PC-3 (cell line): Measurements from ENCODE around the gene GALNT1. TPM values are rescaled to one million over a fixed set of nuclear protein-coding genes. Genes with fewer than 3 reads are reported as not detected.

Source experiments
- ATAC-seq: fragments of 200-7000 bp; cut with Tn5 transposase; 2 replicates; pipeline ENCODE4 v1.9.1; 2020; ENCODE audit warnings: mild to moderate bottlenecking, moderate library complexity
- BruUV-seq: library from RNA; stranded (reverse); fragments of 400-500 nt; replicated peaks from 2 replicates; lab custom pipeline; 2021; lab: Mats Ljungman, UMichigan
- CTCF ChIA-PET: fragments of 300-600 bp; sonication (Branson Sonifier 250); formaldehyde crosslinking; loops from one replicate; lab custom pipeline; 2022; ENCODE audit warnings: antibody characterized with exemption; lab: Charles Lee
- POLR2A ChIA-PET: fragments of 300-600 bp; sonication (Branson Sonifier 250); formaldehyde crosslinking; loops from one replicate; lab custom pipeline; 2022; ENCODE audit warnings: antibody characterized with exemption; ENCODE audit not compliant: unreplicated experiment; lab: Charles Lee
- DNase-seq: peaks from one replicate; pipeline ENCODE4 v3.0.0-alpha.2; 2015
- H2AFZ ChIP-seq: fragments of 300-600 bp; sonication (generic); 2 replicates; pipeline ENCODE4 v1.6.0; 2016; ENCODE audit warnings: antibody characterized with exemption, low read length
- H3F3A ChIP-seq: fragments of 300-600 bp; sonication (generic); one replicate; pipeline ENCODE4 v1.6.0; 2017; ENCODE audit warnings: antibody characterized with exemption, low read length, control low read depth, mild to moderate bottlenecking; ENCODE audit not compliant: unreplicated experiment
- H3K27ac ChIP-seq: fragments of 300-600 bp; sonication (generic); 2 replicates; pipeline ENCODE4 v1.5.1; 2016; ENCODE audit warnings: mild to moderate bottlenecking, low read length
- H3K27me3 ChIP-seq: fragments of 300-600 bp; sonication (generic); 2 replicates; pipeline ENCODE4 v1.6.1; 2016; ENCODE audit warnings: low read length, mixed read lengths
- H3K36me3 ChIP-seq: fragments of 300-600 bp; sonication (generic); 2 replicates; pipeline ENCODE4 v1.6.1; 2016; ENCODE audit warnings: low read depth, mixed run types, low read length, mixed read lengths
- H3K4me1 ChIP-seq: fragments of 300-600 bp; sonication (generic); 2 replicates; pipeline ENCODE4 v1.5.1; 2016; ENCODE audit warnings: low read length; ENCODE audit not compliant: insufficient read depth
- H3K4me2 ChIP-seq: fragments of 300-600 bp; sonication (generic); 2 replicates; pipeline ENCODE4 v1.6.0; 2016; ENCODE audit warnings: low read length
- H3K4me3 ChIP-seq: fragments of 300-600 bp; sonication (generic); 2 replicates; pipeline ENCODE4 v1.5.1; 2016; ENCODE audit warnings: mild to moderate bottlenecking, low read length, mixed read lengths
- H3K79me2 ChIP-seq: fragments of 300-600 bp; sonication (generic); 2 replicates; pipeline ENCODE4 v1.6.1; 2017; ENCODE audit warnings: low read length, mixed read lengths
- H3K9ac ChIP-seq: fragments of 300-600 bp; sonication (generic); 2 replicates; pipeline ENCODE4 v1.6.0; 2016; ENCODE audit warnings: mild to moderate bottlenecking, low read length
- H3K9me2 ChIP-seq: fragments of 300-600 bp; sonication (generic); replicated peaks from 2 replicates; pipeline ENCODE4 v1.6.1; 2016; ENCODE audit warnings: mixed run types, low read length, mixed read lengths
- H3K9me3 ChIP-seq: fragments of 300-600 bp; sonication (generic); 2 replicates; pipeline ENCODE4 v1.6.1; 2016; ENCODE audit warnings: low read length, mixed read lengths
- H4K20me1 ChIP-seq: fragments of 300-600 bp; sonication (generic); 2 replicates; pipeline ENCODE4 v1.6.1; 2016; ENCODE audit warnings: low read length, mixed read lengths
- EZH2 ChIP-seq: fragments of 300-600 bp; sonication (generic); IDR thresholded peaks from one replicate; pipeline ENCODE4 v1.6.1; 2017; ENCODE audit warnings: antibody characterized with exemption, mild to moderate bottlenecking, low read length; ENCODE audit not compliant: unreplicated experiment
- EZH2phosphoT487 ChIP-seq: fragments of 300-600 bp; sonication (generic); IDR thresholded peaks from 2 replicates; pipeline ENCODE4 v1.6.1; 2018; ENCODE audit warnings: mild to moderate bottlenecking, antibody characterized with exemption, low read length, borderline replicate concordance
- intact Hi-C: fragments of 100-400 bp; cut with micrococcal nuclease; formaldehyde crosslinking; loops from 2 replicates; pipeline ENCODE4 v1.9.0; 2023
- total RNA-seq: library from RNA; depleted of rRNA; stranded (reverse); fragments of >200 nt; gene quantifications from 2 replicates; pipeline ENCODE4 v1.2.3, GENCODE V29; 2014
- TF ChIP-seq, protein P1 (sequence below): fragments of 300-600 bp; sonication (generic); conservative IDR thresholded peaks from 2 replicates; pipeline ENCODE4 v1.5.1; 2017; ENCODE audit warnings: antibody characterized with exemption, low read depth, mild to moderate bottlenecking, low read length

The GALNT1 gene
- total RNA-seq, 1 experiment from 2014 or later, result 25.0 TPM

DNA sequence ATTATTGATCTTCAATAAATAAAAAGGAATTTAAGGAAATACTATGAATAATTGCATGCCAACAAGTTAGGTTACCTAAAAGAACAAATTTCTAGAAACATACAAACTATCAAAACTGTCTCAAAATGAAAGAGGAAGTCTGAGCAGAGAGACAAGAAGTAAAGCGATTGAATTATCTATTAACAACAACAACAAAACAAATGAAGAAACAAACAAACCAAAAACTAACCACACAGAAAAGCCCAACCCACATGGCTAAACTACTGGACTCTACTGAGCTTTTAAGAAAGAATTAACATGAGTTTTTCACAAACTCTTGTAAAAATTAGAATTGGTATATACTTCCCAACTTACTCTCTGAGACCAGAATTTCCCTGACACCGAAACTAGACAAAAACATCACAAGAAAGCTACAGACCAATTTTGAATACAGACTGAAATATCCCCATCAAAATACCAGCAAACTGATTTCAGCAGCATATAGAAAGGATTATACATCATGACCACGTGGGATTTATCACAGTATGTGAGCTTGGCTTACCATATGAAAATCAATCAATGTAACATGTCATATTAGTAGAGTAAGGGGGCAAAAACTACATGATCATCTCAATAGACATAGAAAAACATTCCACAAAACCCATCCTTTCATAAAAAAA, 16.6 kb upstream of the GALNT1 start:
- no peaks in the 10 kb centered on the region for H3K9me3 ChIP-seq
- no TSS peak for BruUV-seq

DNA sequence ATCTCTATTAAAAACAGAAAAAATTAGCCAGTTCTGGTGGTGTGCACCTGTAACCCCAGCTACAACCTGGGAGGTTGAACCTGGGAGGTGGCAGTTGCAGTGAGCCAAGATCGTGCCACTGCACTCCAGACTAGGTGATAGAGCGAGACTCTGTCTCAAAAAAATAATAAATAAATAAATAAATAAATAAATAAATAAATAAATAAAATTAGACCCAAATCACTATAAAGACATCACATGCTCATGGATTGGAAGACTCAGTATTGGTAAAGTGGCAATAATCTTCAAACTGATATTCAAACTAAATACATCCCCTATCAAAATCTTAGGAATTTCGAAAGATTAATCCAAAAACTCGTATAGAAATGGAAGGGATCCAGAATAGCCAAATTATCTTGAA, 15.5 kb upstream of the GALNT1 start:
- no peaks in the 10 kb centered on the region for H3K9me2 ChIP-seq
- TF ChIP-seq, protein P1, sequence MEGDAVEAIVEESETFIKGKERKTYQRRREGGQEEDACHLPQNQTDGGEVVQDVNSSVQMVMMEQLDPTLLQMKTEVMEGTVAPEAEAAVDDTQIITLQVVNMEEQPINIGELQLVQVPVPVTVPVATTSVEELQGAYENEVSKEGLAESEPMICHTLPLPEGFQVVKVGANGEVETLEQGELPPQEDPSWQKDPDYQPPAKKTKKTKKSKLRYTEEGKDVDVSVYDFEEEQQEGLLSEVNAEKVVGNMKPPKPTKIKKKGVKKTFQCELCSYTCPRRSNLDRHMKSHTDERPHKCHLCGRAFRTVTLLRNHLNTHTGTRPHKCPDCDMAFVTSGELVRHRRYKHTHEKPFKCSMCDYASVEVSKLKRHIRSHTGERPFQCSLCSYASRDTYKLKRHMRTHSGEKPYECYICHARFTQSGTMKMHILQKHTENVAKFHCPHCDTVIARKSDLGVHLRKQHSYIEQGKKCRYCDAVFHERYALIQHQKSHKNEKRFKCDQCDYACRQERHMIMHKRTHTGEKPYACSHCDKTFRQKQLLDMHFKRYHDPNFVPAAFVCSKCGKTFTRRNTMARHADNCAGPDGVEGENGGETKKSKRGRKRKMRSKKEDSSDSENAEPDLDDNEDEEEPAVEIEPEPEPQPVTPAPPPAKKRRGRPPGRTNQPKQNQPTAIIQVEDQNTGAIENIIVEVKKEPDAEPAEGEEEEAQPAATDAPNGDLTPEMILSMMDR, result no peak
- no peak for TF ChIP-seq EZH2
- TF ChIP-seq EZH2phosphoT487, result no peak
- H2AFZ ChIP-seq, result no peak overlapping the region
- H3F3A ChIP-seq, result no peaks in the 10 kb centered on the region
- no peaks in the 10 kb centered on the region for H3K79me2 ChIP-seq
- no TSS peak for BruUV-seq
- no peaks in the 10 kb centered on the region for H3K27me3 ChIP-seq
- H3K9ac ChIP-seq, result no peak overlapping the region
- no peaks in the 10 kb centered on the region for H3K9me3 ChIP-seq
- CTCF ChIA-PET, result no interaction called here
- POLR2A ChIA-PET, result no interaction called here
- H4K20me1 ChIP-seq, result no peaks in the 10 kb centered on the region
- ATAC-seq (no peak), DNase-seq (no peak)
- no peak overlapping the region for H3K27ac ChIP-seq
- H3K4me3 ChIP-seq, result no peak overlapping the region
- no peaks in the 10 kb centered on the region for H3K4me1 ChIP-seq
- H3K4me2 ChIP-seq, result no peak overlapping the region
- intact Hi-C loops, result no loop called here
- H3K36me3 ChIP-seq, result no peaks in the 10 kb centered on the region

More for the DNA sequence above, 16.6 kb upstream of the GALNT1 start:
- ChIA-PET POLR2A (no interaction called here), CTCF (interaction anchor here (0.5 kb wide), 1 partner anchor 407 kb away, joined by 8 read pairs; no protein-coding TSS in a partner anchor)
- no peaks in the 10 kb centered on the region for H3K27me3 ChIP-seq
- H4K20me1 ChIP-seq, result no peaks in the 10 kb centered on the region
- no peak overlapping the region for H3K4me2 ChIP-seq
- no peak for ATAC-seq
- no peak overlapping the region for H3K4me3 ChIP-seq
- no peaks in the 10 kb centered on the region for H3F3A ChIP-seq
- TF ChIP-seq EZH2phosphoT487, result no peak
- TF ChIP-seq, protein P1, result no peak
- H3K9me2 ChIP-seq, result no peaks in the 10 kb centered on the region
- no peak overlapping the region for H2AFZ ChIP-seq
- no peaks in the 10 kb centered on the region for H3K4me1 ChIP-seq
- H3K27ac ChIP-seq, result no peak overlapping the region
- H3K36me3 ChIP-seq, result no peaks in the 10 kb centered on the region
- intact Hi-C loops, result no loop called here
- no peak for DNase-seq
- H3K79me2 ChIP-seq, result no peaks in the 10 kb centered on the region
- H3K9ac ChIP-seq, result no peak overlapping the region

DNA sequence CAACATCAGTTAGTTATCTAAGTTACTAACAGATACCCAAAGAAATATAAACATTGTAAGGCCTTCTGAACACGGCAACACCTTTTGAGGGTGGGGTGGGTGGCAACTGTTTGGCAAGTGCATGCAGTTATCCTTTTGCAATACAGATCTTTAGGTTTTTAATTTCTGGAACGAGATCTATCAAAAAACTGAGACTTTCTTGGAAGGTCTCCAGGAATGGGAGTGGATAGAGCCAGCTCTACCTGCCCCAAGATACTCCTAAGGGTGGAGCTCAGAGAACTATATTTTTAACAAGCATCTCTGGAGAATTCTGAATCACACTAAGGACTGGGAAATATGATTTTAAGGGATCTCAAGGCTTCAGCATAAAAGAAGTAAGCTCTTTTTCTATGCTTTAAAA, 11.4 kb upstream of the GALNT1 start:
- intact Hi-C loops, result loop anchor here (10.0 kb wide), 1 partner anchor 55 kb away; no protein-coding TSS in a partner anchor
- CTCF ChIA-PET, result no interaction called here
- Histone ChIP-seq H3K27me3 (no peaks in the 10 kb centered on the region), H3K9me2 (no peaks in the 10 kb centered on the region), H3K4me2 (no peak overlapping the region), H2AFZ (no peak overlapping the region), H3F3A (no peaks in the 10 kb centered on the region), H3K4me3 (no peak overlapping the region), H3K9me3 (no peaks in the 10 kb centered on the region), H3K36me3 (no peaks in the 10 kb centered on the region), H3K4me1 (no peaks in the 10 kb centered on the region), H3K27ac (no peak overlapping the region), H3K79me2 (no peaks in the 10 kb centered on the region), H3K9ac (no peak overlapping the region), H4K20me1 (no peaks in the 10 kb centered on the region)
- no TSS peak for BruUV-seq
- POLR2A ChIA-PET, result no interaction called here
- DNase-seq, result no peak
- no peak for ATAC-seq
- no peak for TF ChIP-seq EZH2phosphoT487
- TF ChIP-seq EZH2, result no peak
- TF ChIP-seq, protein P1, result no peak
